ENCODE results near the gene TTLL11. TPM values are rescaled to one million over a fixed set of nuclear protein-coding genes. Genes with fewer than 3 reads are reported as not detected.

Gene TTLL11
- total RNA-seq, 1 donor from 2014 or later = 0.75 TPM

DNA sequence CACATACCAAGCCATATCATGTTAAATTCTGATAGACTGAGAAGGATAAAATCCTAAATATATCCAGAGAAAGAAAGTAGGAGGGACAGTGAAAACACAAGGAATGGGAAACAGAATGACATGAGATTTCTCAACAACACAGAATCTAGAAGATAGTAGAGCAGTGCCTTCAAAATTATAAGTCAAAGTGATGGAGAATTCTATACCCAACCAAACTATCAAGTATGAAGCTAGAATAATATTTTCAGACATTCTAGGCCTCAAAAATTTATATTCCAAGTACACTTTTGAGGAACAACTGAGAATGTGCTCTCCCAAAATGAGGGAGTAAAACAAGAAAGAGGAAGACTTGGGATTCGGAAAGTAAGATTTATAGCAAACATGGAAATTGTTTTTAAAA lies 10.9 kb upstream of the TTLL11 start:
- peaks cover 15% of the 10 kb centered on the region for H3K4me1 Mint-ChIP-seq
- H3K27me3 ChIP-seq = peaks cover 9% of the 10 kb centered on the region
- H3K27ac Mint-ChIP-seq = no peak overlapping the region
- TF ChIP-seq CTCF (IDR thresholded peaks at IDR 0.05) = no peak
- TF ChIP-seq EZH2 (IDR thresholded peaks at IDR 0.05) = no peak
- no peak for TF ChIP-seq EZH2phosphoT487 (IDR thresholded peaks at IDR 0.05)
- H2AFZ ChIP-seq (replicated peaks) = no peak overlapping the region
- H3K36me3 ChIP-seq = no peaks in the 10 kb centered on the region
- H3K4me2 ChIP-seq = no peak overlapping the region
- no peak overlapping the region for H3K9ac ChIP-seq
- H3K9me3 ChIP-seq (ENCODE audit: low read depth) = no peaks in the 10 kb centered on the region
- no peaks in the 10 kb centered on the region for H3K79me2 ChIP-seq (ENCODE audit: low read depth)
- no peaks in the 10 kb centered on the region for H3F3A ChIP-seq (ENCODE audit: low read depth)
- peaks cover 7% of the 10 kb centered on the region for H3K9me3 Mint-ChIP-seq
- no peaks in the 10 kb centered on the region for H4K20me1 ChIP-seq (ENCODE audit: low read depth)
- no peak overlapping the region for H3K27ac ChIP-seq
- H3K4me3 ChIP-seq = no peak overlapping the region
- no peak for DNase-seq (ENCODE audit: low spot score)
- H3K4me3 Mint-ChIP-seq = no peak overlapping the region
- peaks cover 14% of the 10 kb centered on the region for H3K27me3 Mint-ChIP-seq (ENCODE audit: insufficient read depth, low read depth)
- H3K4me1 ChIP-seq = peaks cover 8% of the 10 kb centered on the region
- no peaks in the 10 kb centered on the region for H3K36me3 Mint-ChIP-seq

DNA sequence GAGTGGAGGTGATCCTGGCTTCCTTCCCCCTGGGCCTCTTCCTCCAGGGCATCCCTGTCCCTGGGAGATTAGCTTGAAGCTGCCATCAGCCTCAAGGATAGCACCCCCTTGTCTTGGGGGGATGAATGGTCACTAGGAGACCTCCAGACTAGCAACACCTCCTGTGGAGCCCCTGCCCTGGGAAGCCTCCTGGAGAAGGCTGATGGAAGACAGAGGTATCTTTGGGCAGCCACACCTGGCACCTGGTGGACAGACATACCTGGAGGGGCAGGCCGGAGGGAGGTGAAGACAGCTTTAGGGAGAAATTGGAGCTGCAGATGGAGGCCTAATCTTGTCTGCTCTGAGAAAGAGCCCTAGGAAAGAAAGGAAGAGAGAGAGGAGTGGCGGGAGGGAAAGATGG lies 9.0 kb upstream of the TTLL11 start:
- DNase-seq (ENCODE audit: low spot score) = no peak
- H3K4me1 ChIP-seq = peaks cover 3% of the 10 kb centered on the region
- no peaks in the 10 kb centered on the region for H3K36me3 ChIP-seq
- H3K9me3 Mint-ChIP-seq = peaks cover 7% of the 10 kb centered on the region
- H3F3A ChIP-seq (ENCODE audit: low read depth) = no peaks in the 10 kb centered on the region
- H3K27me3 ChIP-seq = peaks cover 17% of the 10 kb centered on the region
- no peaks in the 10 kb centered on the region for H4K20me1 ChIP-seq (ENCODE audit: low read depth)
- H3K79me2 ChIP-seq (ENCODE audit: low read depth) = no peaks in the 10 kb centered on the region
- H3K4me2 ChIP-seq = no peak overlapping the region
- peaks cover 10% of the 10 kb centered on the region for H3K4me1 Mint-ChIP-seq
- H3K9me3 ChIP-seq (ENCODE audit: low read depth) = no peaks in the 10 kb centered on the region
- H3K27ac ChIP-seq = no peak overlapping the region
- H3K4me3 Mint-ChIP-seq = peak overlapping the region; percentile 4
- no peaks in the 10 kb centered on the region for H3K36me3 Mint-ChIP-seq
- H3K4me3 ChIP-seq = no peak overlapping the region
- H3K27ac Mint-ChIP-seq = no peak overlapping the region
- H3K9ac ChIP-seq = no peak overlapping the region
- peaks cover 18% of the 10 kb centered on the region for H3K27me3 Mint-ChIP-seq (ENCODE audit: insufficient read depth, low read depth)
- no peak for TF ChIP-seq CTCF (IDR thresholded peaks at IDR 0.05)
- TF ChIP-seq EZH2 (IDR thresholded peaks at IDR 0.05) = no peak
- TF ChIP-seq EZH2phosphoT487 (IDR thresholded peaks at IDR 0.05) = no peak
- no peak overlapping the region for H2AFZ ChIP-seq (replicated peaks)

DNA sequence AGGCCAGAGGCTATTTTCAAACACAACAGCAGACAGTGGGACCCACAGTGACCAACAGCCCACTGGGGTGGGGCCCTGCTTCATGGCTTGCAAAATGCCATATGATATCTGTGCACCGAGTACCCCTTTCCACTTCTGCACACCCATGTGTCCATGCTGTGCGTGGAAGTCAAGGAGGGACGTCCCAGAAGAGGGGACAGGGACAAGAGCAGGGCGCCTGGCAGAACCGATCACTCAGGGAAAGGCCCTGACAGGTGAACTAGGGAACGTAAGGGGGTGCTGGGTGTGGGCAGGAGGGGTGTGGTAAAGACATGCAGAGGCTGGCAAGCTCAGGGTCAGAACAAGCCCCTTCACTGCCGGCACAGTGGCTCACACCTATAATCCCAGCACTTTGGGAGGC lies 7.6 kb upstream of the TTLL11 start:
- Histone ChIP-seq H3K79me2 (ENCODE audit: low read depth) (no peaks in the 10 kb centered on the region), H3K4me3 (no peak overlapping the region), H3K4me2 (no peak overlapping the region), H3K27me3 (peaks cover 27% of the 10 kb centered on the region), H3K9ac (no peak overlapping the region), H4K20me1 (ENCODE audit: low read depth) (no peaks in the 10 kb centered on the region), H2AFZ (replicated peaks) (no peak overlapping the region), H3K4me1 (no peaks in the 10 kb centered on the region), H3K27ac (no peak overlapping the region), H3F3A (ENCODE audit: low read depth) (no peaks in the 10 kb centered on the region), H3K36me3 (no peaks in the 10 kb centered on the region), H3K9me3 (ENCODE audit: low read depth) (no peaks in the 10 kb centered on the region)
- no peak for DNase-seq (ENCODE audit: low spot score)
- Mint-ChIP-seq H3K27me3 (ENCODE audit: insufficient read depth, low read depth) (peaks cover 16% of the 10 kb centered on the region), H3K27ac (peak overlapping the region; percentile 60), H3K9me3 (peaks cover 7% of the 10 kb centered on the region), H3K4me1 (peaks cover 5% of the 10 kb centered on the region), H3K4me3 (no peak overlapping the region), H3K36me3 (no peaks in the 10 kb centered on the region)
- TF ChIP-seq EZH2 (IDR thresholded peaks at IDR 0.05) (no peak), CTCF (IDR thresholded peaks at IDR 0.05) (no peak), EZH2phosphoT487 (IDR thresholded peaks at IDR 0.05) (no peak)

Data from neural progenitor cell (in vitro differentiated cells).